PC-3 (cell line): ENCODE data around the gene TMC5. TPM values are rescaled to one million over a fixed set of nuclear protein-coding genes. Genes with fewer than 3 reads are reported as not detected.

Experiments used
- ATAC-seq: fragments of 200-7000 bp; cut with Tn5 transposase; 2 replicates; pipeline ENCODE4 v1.9.1; 2020; ENCODE audit warnings: mild to moderate bottlenecking, moderate library complexity
- BruUV-seq: library from RNA; stranded (reverse); fragments of 400-500 nt; replicated peaks from 2 replicates; lab custom pipeline; 2021; lab: Mats Ljungman, UMichigan
- CTCF ChIA-PET: fragments of 300-600 bp; sonication (Branson Sonifier 250); formaldehyde crosslinking; loops from one replicate; lab custom pipeline; 2022; ENCODE audit warnings: antibody characterized with exemption; lab: Charles Lee
- POLR2A ChIA-PET: fragments of 300-600 bp; sonication (Branson Sonifier 250); formaldehyde crosslinking; loops from one replicate; lab custom pipeline; 2022; ENCODE audit warnings: antibody characterized with exemption; ENCODE audit not compliant: unreplicated experiment; lab: Charles Lee
- DNase-seq: peaks from one replicate; pipeline ENCODE4 v3.0.0-alpha.2; 2015
- H2AFZ ChIP-seq: fragments of 300-600 bp; sonication (generic); 2 replicates; pipeline ENCODE4 v1.6.0; 2016; ENCODE audit warnings: antibody characterized with exemption, low read length
- H3F3A ChIP-seq: fragments of 300-600 bp; sonication (generic); one replicate; pipeline ENCODE4 v1.6.0; 2017; ENCODE audit warnings: antibody characterized with exemption, low read length, control low read depth, mild to moderate bottlenecking; ENCODE audit not compliant: unreplicated experiment
- H3K27ac ChIP-seq: fragments of 300-600 bp; sonication (generic); 2 replicates; pipeline ENCODE4 v1.5.1; 2016; ENCODE audit warnings: mild to moderate bottlenecking, low read length
- H3K27me3 ChIP-seq: fragments of 300-600 bp; sonication (generic); 2 replicates; pipeline ENCODE4 v1.6.1; 2016; ENCODE audit warnings: low read length, mixed read lengths
- H3K36me3 ChIP-seq: fragments of 300-600 bp; sonication (generic); 2 replicates; pipeline ENCODE4 v1.6.1; 2016; ENCODE audit warnings: low read depth, mixed run types, low read length, mixed read lengths
- H3K4me1 ChIP-seq: fragments of 300-600 bp; sonication (generic); 2 replicates; pipeline ENCODE4 v1.5.1; 2016; ENCODE audit warnings: low read length; ENCODE audit not compliant: insufficient read depth
- H3K4me2 ChIP-seq: fragments of 300-600 bp; sonication (generic); 2 replicates; pipeline ENCODE4 v1.6.0; 2016; ENCODE audit warnings: low read length
- H3K4me3 ChIP-seq: fragments of 300-600 bp; sonication (generic); 2 replicates; pipeline ENCODE4 v1.5.1; 2016; ENCODE audit warnings: mild to moderate bottlenecking, low read length, mixed read lengths
- H3K79me2 ChIP-seq: fragments of 300-600 bp; sonication (generic); 2 replicates; pipeline ENCODE4 v1.6.1; 2017; ENCODE audit warnings: low read length, mixed read lengths
- H3K9ac ChIP-seq: fragments of 300-600 bp; sonication (generic); 2 replicates; pipeline ENCODE4 v1.6.0; 2016; ENCODE audit warnings: mild to moderate bottlenecking, low read length
- H3K9me2 ChIP-seq: fragments of 300-600 bp; sonication (generic); replicated peaks from 2 replicates; pipeline ENCODE4 v1.6.1; 2016; ENCODE audit warnings: mixed run types, low read length, mixed read lengths
- H3K9me3 ChIP-seq: fragments of 300-600 bp; sonication (generic); 2 replicates; pipeline ENCODE4 v1.6.1; 2016; ENCODE audit warnings: low read length, mixed read lengths
- H4K20me1 ChIP-seq: fragments of 300-600 bp; sonication (generic); 2 replicates; pipeline ENCODE4 v1.6.1; 2016; ENCODE audit warnings: low read length, mixed read lengths
- CTCF ChIP-seq: fragments of 300-600 bp; sonication (generic); conservative IDR thresholded peaks from 2 replicates; pipeline ENCODE4 v1.5.1; 2017; ENCODE audit warnings: antibody characterized with exemption, low read depth, mild to moderate bottlenecking, low read length
- EZH2 ChIP-seq: fragments of 300-600 bp; sonication (generic); IDR thresholded peaks from one replicate; pipeline ENCODE4 v1.6.1; 2017; ENCODE audit warnings: antibody characterized with exemption, mild to moderate bottlenecking, low read length; ENCODE audit not compliant: unreplicated experiment
- EZH2phosphoT487 ChIP-seq: fragments of 300-600 bp; sonication (generic); IDR thresholded peaks from 2 replicates; pipeline ENCODE4 v1.6.1; 2018; ENCODE audit warnings: mild to moderate bottlenecking, antibody characterized with exemption, low read length, borderline replicate concordance
- intact Hi-C: fragments of 100-400 bp; cut with micrococcal nuclease; formaldehyde crosslinking; loops from 2 replicates; pipeline ENCODE4 v1.9.0; 2023
- total RNA-seq: library from RNA; depleted of rRNA; stranded (reverse); fragments of >200 nt; gene quantifications from 2 replicates; pipeline ENCODE4 v1.2.3, GENCODE V29; 2014

The TMC5 gene
- total RNA-seq, 1 experiment from 2014 or later, result 7.4 TPM

- ChIA-PET POLR2A (no interaction called here), CTCF (no interaction called here)
- no TSS peak for BruUV-seq
- Histone ChIP-seq H3K79me2 (peaks cover 33% of the 10 kb centered on the region), H3K27me3 (no peaks in the 10 kb centered on the region), H3K9me3 (no peaks in the 10 kb centered on the region), H3K4me3 (no peak overlapping the region), H3K9me2 (no peaks in the 10 kb centered on the region), H4K20me1 (no peaks in the 10 kb centered on the region), H3K36me3 (peaks cover 9% of the 10 kb centered on the region; the same call in 1 of the 2 replicates), H3K9ac (no peak overlapping the region), H2AFZ (no peak overlapping the region), H3F3A (no peaks in the 10 kb centered on the region), H3K4me2 (no peak overlapping the region), H3K4me1 (peaks cover 12% of the 10 kb centered on the region), H3K27ac (no peak overlapping the region)
- ATAC-seq (no peak), DNase-seq (no peak)
- no peak for TF ChIP-seq EZH2phosphoT487
- no peak for TF ChIP-seq EZH2
- no peak for TF ChIP-seq CTCF
- intact Hi-C loops, result no loop called here
These were observed 111.0 kb downstream of the TMC5 start for GRCh38 chr16:19528666-19529065.

- no TSS peak for BruUV-seq
- peaks cover 14% of the 10 kb centered on the region; the same call in 1 of the 2 replicates for H3K36me3 ChIP-seq
- H3K27me3 ChIP-seq, result no peaks in the 10 kb centered on the region
These were observed 114.9 kb downstream of the TMC5 start for GRCh38 chr16:19532601-19533000.

More at GRCh38 chr16:19532601-19533000, 114.9 kb downstream of the TMC5 start:
- no peak overlapping the region for H2AFZ ChIP-seq
- ATAC-seq (no peak), DNase-seq (no peak)
- H3K4me3 ChIP-seq, result no peak overlapping the region
- ChIA-PET POLR2A (no interaction called here), CTCF (no interaction called here)
- no peak overlapping the region for H3K9ac ChIP-seq
- H3K4me1 ChIP-seq, result no peaks in the 10 kb centered on the region
- no peaks in the 10 kb centered on the region for H3K9me2 ChIP-seq
- H4K20me1 ChIP-seq, result no peaks in the 10 kb centered on the region
- H3K9me3 ChIP-seq, result no peaks in the 10 kb centered on the region
- no peaks in the 10 kb centered on the region for H3K79me2 ChIP-seq
- no peaks in the 10 kb centered on the region for H3F3A ChIP-seq
- H3K27ac ChIP-seq, result no peak overlapping the region
- no peak overlapping the region for H3K4me2 ChIP-seq
- intact Hi-C loops, result no loop called here
- TF ChIP-seq CTCF, result no peak
- TF ChIP-seq EZH2, result no peak
- TF ChIP-seq EZH2phosphoT487, result no peak
